ENCODE results near the gene TACC3.

TACC3 gene

GRCh38 chr4:1675136-1675801 is 46.1 kb upstream of the TACC3 start:
- no peaks in the 10 kb centered on the region for H4K20me1 ChIP-seq (ENCODE audit: control insufficient read depth, insufficient read depth, low read depth, low read length)
- no peak overlapping the region for H3K27ac ChIP-seq (ENCODE audit: low read depth, low read length)
- no peaks in the 10 kb centered on the region for H3K36me3 ChIP-seq (ENCODE audit: control insufficient read depth, low read length)
- no peaks in the 10 kb centered on the region for H3K4me1 ChIP-seq (ENCODE audit: control insufficient read depth, low read length)
- no peaks in the 10 kb centered on the region for H3F3A ChIP-seq (ENCODE audit: control insufficient read depth, insufficient read depth)
- H3K27me3 ChIP-seq (ENCODE audit: control insufficient read depth, low read length) = no peaks in the 10 kb centered on the region
- H3K79me2 ChIP-seq (ENCODE audit: control insufficient read depth, low read length) = no peaks in the 10 kb centered on the region
- H3K9me3 ChIP-seq (ENCODE audit: control insufficient read depth, insufficient read depth, low read length) = no peaks in the 10 kb centered on the region
- H3K9me2 ChIP-seq (replicated peaks; ENCODE audit: control insufficient read depth, low read length) = no peaks in the 10 kb centered on the region
- TF ChIP-seq, protein P1, sequence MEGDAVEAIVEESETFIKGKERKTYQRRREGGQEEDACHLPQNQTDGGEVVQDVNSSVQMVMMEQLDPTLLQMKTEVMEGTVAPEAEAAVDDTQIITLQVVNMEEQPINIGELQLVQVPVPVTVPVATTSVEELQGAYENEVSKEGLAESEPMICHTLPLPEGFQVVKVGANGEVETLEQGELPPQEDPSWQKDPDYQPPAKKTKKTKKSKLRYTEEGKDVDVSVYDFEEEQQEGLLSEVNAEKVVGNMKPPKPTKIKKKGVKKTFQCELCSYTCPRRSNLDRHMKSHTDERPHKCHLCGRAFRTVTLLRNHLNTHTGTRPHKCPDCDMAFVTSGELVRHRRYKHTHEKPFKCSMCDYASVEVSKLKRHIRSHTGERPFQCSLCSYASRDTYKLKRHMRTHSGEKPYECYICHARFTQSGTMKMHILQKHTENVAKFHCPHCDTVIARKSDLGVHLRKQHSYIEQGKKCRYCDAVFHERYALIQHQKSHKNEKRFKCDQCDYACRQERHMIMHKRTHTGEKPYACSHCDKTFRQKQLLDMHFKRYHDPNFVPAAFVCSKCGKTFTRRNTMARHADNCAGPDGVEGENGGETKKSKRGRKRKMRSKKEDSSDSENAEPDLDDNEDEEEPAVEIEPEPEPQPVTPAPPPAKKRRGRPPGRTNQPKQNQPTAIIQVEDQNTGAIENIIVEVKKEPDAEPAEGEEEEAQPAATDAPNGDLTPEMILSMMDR (IDR thresholded peaks at IDR 0.05; ENCODE audit: low read depth, low read length, poor library complexity, severe bottlenecking) = no peak
- TF ChIP-seq EZH2phosphoT487 (IDR thresholded peaks at IDR 0.05; ENCODE audit: borderline replicate concordance, low read length) = no peak
- H3K4me3 ChIP-seq (ENCODE audit: low read length) = no peak overlapping the region
- no peak overlapping the region for H3K4me2 ChIP-seq (ENCODE audit: low read length)

DNA sequence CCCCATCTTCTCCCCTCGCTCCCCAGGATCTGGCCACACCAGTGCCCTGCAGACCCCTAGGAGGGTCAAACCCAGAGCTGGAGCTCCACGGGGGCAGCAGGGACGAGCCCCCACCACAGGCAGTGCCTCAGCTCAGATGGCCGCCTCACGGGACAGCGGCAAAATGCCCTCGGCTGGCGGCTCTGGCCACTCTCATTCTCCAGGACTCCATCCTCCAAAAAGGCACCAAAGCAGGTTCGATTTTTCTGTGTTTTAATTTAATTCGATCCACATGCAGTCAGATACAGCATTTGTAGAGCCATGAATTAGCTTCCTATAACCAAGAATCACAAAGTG is 45.6 kb upstream of the TACC3 start:
- H3K9me3 ChIP-seq (ENCODE audit: control insufficient read depth, insufficient read depth, low read length) = no peaks in the 10 kb centered on the region
- no peaks in the 10 kb centered on the region for H4K20me1 ChIP-seq (ENCODE audit: control insufficient read depth, insufficient read depth, low read depth, low read length)
- TF ChIP-seq, protein P1 (IDR thresholded peaks at IDR 0.05; ENCODE audit: low read depth, low read length, poor library complexity, severe bottlenecking) = no peak
- no peak for TF ChIP-seq EZH2phosphoT487 (IDR thresholded peaks at IDR 0.05; ENCODE audit: borderline replicate concordance, low read length)
- no peak overlapping the region for H3K4me2 ChIP-seq (ENCODE audit: low read length)
- H3F3A ChIP-seq (ENCODE audit: control insufficient read depth, insufficient read depth) = no peaks in the 10 kb centered on the region
- H3K4me1 ChIP-seq (ENCODE audit: control insufficient read depth, low read length) = no peaks in the 10 kb centered on the region
- H3K4me3 ChIP-seq (ENCODE audit: low read length) = no peak overlapping the region
- H3K9me2 ChIP-seq (replicated peaks; ENCODE audit: control insufficient read depth, low read length) = no peaks in the 10 kb centered on the region
- H3K79me2 ChIP-seq (ENCODE audit: control insufficient read depth, low read length) = no peaks in the 10 kb centered on the region
- no peaks in the 10 kb centered on the region for H3K27me3 ChIP-seq (ENCODE audit: control insufficient read depth, low read length)
- no peak overlapping the region for H3K27ac ChIP-seq (ENCODE audit: low read depth, low read length)
- no peaks in the 10 kb centered on the region for H3K36me3 ChIP-seq (ENCODE audit: control insufficient read depth, low read length)

GRCh38 chr4:1676605-1677525 is 44.5 kb upstream of the TACC3 start:
- H4K20me1 ChIP-seq (ENCODE audit: control insufficient read depth, insufficient read depth, low read depth, low read length) = no peaks in the 10 kb centered on the region
- no peaks in the 10 kb centered on the region for H3K36me3 ChIP-seq (ENCODE audit: control insufficient read depth, low read length)
- H3K79me2 ChIP-seq (ENCODE audit: control insufficient read depth, low read length) = no peaks in the 10 kb centered on the region
- H3K9me2 ChIP-seq (replicated peaks; ENCODE audit: control insufficient read depth, low read length) = no peaks in the 10 kb centered on the region
- H3K27me3 ChIP-seq (ENCODE audit: control insufficient read depth, low read length) = no peaks in the 10 kb centered on the region
- H3K4me2 ChIP-seq (ENCODE audit: low read length) = no peak overlapping the region
- H3K4me3 ChIP-seq (ENCODE audit: low read length) = no peak overlapping the region
- H3K4me1 ChIP-seq (ENCODE audit: control insufficient read depth, low read length) = no peaks in the 10 kb centered on the region
- TF ChIP-seq, protein P1 (IDR thresholded peaks at IDR 0.05; ENCODE audit: low read depth, low read length, poor library complexity, severe bottlenecking) = no peak
- no peak for TF ChIP-seq EZH2phosphoT487 (IDR thresholded peaks at IDR 0.05; ENCODE audit: borderline replicate concordance, low read length)
- H3K9me3 ChIP-seq (ENCODE audit: control insufficient read depth, insufficient read depth, low read length) = no peaks in the 10 kb centered on the region
- no peak overlapping the region for H3K27ac ChIP-seq (ENCODE audit: low read depth, low read length)
- H3F3A ChIP-seq (ENCODE audit: control insufficient read depth, insufficient read depth) = no peaks in the 10 kb centered on the region
